ENCODE data around the gene TBC1D4. TPM values are rescaled to one million over a fixed set of nuclear protein-coding genes. Genes with fewer than 3 reads are reported as not detected.
"Not testable (repeated sequence)": the region's sequence is repeated elsewhere in the genome, so short reads cannot be mapped to it uniquely, and the experiment has no call there.

Gene TBC1D4
- total RNA-seq, 1 experiment from 2014 or later: 28.2 TPM

DNA sequence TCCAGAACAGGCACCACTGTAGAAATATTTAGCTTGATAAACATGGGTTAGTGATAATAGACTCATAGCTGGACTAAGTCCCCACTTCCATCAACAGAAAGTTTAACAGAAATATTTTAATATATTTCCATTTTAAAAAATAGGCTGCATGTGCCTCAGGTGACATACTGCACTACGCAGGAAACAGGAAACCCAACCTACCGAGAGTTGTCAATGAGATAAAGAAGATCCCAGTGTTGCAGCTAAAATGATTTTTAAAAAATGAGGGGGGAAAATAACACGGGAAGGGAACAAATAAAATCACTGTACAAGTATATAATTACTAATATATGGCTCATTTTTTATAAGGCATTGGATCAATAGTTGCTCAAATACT, 154.8 kb downstream of the TBC1D4 start:
- DNase-seq (ENCODE audit: low read depth): no peak

DNA sequence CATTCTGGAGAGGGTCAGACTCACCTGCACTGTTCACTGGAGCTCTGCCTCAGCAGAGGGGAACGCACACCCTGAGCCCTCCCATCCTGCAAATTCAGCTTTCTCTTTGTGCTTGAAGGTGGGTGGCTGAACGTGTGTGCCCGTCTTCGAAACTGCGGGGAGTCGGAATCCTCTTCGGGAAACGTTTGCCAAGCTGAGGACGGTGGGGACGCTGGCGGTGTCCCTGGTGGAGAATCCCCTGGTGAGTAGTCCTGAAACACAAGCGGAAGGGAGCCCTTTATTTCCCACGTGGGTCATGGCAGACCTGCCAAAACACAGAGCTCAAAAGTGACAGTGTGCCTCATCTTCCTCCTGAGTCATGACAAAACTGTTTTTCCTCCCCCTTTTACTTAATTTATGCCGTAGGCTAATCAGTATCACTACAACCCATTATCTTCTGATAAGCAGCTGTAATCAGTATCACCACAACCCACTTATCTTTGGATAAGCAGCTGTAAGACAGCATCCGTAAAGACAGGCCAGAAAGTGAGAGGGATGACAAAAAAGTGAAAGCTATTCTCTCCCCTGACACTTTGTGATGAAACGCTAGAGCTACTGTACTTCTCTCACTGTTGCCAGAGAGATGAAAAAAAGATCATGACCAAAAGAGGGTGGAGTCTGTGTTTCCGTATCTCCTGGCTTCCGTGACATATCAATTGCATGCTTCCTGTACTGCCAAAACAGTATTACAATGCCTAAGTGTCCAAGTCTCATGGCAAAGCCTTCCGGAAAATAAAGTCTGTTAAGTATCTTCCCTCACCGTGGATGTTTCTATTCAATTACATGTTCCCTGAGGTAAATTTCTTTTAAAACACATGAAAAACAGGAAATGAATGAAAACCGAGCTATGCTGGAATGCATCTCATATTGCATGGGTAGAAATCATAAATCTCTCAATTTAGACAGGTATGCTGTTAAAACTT, 155.5 kb downstream of the TBC1D4 start:
- no peak for DNase-seq (ENCODE audit: low read depth)

DNA sequence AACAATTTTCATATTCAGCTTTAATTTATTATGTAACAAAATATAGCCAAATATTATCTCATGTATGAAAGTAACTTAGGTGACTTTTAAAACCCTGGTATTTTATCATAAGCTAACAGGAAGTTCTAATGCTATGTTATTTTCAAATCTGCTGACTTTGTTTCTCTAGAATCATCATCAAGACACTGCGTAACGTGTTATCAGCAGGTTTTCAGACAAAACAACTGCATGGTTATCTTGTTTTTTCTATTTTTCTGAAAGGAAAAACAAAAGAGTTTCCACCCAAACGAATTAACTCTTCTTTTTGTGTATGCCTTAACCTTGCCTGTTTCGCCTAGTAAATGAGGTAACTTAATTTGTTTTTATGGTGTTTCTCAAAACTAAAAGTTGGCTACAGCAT, 156.3 kb downstream of the TBC1D4 start:
- no peak for DNase-seq (ENCODE audit: low read depth)

DNA sequence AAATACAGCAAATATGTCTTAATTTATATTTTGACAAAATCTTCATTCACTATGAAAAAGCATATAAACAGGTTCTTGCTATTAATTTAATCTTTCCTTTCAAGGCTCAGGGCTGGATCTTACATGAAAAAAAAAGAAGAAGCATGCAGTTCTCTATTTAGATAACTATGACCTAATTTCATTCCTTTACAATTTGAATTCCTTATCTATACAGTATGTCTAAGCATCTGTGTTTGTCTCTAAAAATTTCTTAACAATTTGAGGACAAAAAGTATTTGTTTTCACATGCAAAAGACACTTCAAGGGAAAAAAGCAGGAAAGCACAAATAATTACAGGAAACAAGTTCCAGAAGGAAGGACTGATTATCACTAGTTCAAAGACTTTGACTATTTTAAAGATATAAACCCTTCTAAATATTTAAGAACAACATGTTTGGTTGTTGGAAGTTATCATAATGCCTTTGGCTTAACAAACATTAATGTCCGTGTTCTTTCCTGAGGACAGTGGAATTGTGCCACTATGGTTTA, 157.5 kb downstream of the TBC1D4 start:
- no peak for DNase-seq (ENCODE audit: low read depth)

DNA sequence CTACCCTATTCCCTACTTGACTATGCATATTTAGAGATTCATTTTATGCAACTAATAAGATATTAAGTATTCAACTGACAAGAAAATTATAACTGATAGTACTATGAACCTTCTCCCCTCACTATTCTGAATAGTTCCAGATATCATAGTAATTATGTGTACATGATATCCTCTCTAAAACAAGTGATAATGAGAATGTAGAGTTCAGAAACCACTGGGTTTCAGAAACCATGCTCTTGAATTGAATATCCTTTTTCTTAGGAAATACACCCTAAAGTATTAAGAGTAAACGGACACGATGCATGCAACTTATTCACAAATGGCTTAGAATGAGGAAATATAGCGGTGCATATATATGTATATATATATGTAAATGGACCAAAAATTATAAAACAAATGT, 160.9 kb downstream of the TBC1D4 start:
- no peak for DNase-seq (ENCODE audit: low read depth)

DNA sequence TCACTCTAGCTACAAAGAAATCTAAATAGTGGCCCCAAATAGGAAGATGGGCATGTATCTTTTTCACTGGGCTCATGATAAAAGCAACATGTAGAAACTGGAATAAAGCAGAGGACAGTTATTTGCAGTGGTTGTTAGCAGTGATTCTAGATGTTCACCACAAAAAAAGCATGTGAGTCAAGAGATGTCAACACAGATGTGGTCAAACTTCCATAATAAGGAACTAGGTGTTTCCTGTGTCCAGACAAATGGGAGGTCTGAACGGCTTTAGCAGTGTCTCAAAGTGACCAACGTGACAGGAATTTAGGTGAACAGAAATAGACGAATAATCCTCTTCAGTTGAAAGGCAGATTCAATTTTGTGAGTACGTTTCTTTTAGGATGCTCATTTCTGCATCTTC, 162.7 kb downstream of the TBC1D4 start:
- DNase-seq (ENCODE audit: low read depth): peak; percentile 83

DNA sequence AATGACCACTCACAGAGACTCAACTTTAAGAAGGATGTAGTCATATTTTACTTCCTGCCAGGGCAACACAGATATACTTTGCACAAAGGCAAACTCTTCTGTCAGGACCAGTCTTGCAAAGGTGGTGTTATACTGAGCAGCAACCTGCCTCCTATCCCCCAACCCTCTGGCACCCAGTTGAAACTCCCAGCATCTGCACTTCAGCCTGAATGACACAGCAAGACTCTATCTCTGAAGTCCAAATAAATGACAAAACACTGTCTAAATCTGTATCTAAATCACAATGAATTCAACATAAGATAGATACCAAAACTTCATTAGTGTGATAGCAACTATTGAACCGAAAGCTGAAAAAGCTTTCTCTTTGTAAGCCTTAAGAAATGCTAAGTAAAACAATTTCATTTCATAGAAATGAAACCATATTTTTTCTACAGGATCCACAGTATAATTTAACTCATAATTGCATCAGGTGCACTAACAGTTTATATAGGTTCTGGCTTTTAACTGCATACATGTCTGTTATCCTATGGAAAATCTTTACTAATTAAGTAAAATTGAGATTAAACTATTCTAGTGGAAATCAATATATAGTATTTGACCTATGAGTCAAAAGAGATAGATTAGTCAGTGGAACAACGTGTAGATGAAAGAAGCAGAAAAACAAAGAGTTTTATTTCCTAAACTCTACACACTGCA, 163.7 kb downstream of the TBC1D4 start:
- no peak for DNase-seq (ENCODE audit: low read depth)

DNA sequence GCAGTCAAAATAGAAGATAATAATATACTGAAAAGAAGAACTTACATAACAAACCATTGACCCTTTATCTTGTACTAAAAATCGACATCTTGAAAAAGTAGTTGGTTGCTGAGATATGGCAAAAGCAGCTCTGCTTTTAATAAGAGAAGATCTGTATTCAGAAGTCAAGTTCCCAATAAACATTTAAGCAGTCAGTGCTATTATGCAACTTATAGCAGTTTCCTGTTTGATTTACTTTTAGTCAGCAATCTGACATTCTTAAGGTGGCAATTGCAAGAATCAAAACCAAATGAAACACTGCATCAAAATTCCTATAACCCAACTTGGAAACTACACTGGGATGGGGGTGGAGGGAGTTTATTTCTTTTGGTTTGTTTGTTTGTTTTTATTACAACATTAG, 165.5 kb downstream of the TBC1D4 start:
- peak; percentile 27 for DNase-seq (ENCODE audit: low read depth)

DNA sequence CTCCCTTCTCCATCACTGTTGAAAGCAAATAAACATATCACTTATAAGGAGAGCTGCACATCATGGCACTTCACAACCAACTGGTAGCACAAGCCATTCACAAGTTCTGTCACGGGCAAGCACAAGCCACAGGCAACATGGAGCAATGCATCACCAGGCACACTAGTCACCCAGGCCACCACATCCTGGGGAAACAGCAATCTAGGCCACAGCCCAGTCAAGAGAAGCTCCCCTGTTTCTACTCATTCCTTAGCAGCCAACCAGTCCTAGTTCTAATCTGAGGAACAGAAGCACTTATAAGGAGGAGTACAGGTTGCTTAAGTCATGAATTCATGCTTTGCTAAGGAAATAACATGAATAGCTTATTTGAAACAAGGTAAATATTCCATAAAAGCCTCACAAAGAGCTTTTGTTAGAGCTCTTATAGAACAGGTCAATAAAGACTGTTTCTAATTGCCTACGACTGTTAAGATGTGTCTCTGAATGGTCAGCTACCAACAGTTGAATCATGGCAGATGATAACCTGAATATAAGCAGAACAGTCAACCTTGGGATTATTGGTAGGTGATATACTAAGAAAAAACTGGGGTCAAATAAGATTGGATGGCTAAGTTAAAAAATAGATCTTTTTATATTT, 169.0 kb downstream of the TBC1D4 start:
- peak; percentile 32 for DNase-seq (ENCODE audit: low read depth)

DNA sequence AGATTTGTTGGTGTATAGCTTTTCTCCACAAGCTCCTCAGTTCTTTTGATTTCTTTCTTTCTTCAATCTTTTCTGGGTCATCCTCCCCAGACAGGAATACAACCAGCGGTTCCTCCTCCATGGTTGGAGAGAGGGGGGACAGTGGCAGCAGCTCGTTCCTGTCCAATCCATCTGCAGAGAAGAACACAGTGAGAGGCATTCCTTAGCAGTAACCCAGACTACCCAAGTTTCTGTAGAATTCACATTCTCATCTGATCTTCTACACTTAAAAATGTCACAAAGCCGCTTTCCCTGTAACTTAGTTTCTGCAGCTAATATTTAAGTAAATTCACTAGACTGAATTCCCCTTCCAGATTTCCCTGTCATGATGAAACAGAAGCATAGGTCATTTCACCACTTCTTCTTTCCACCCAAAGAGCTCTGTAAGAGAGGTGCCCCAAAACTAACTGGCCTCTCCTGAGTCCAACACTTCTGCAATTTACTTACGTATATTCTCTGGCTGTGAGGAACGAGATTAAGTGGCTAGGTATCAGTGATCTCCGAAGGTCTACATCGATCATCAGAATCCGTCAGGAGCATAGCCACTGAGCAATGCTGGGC, 171.9 kb downstream of the TBC1D4 start:
- DNase-seq (ENCODE audit: low read depth): no peak

DNA sequence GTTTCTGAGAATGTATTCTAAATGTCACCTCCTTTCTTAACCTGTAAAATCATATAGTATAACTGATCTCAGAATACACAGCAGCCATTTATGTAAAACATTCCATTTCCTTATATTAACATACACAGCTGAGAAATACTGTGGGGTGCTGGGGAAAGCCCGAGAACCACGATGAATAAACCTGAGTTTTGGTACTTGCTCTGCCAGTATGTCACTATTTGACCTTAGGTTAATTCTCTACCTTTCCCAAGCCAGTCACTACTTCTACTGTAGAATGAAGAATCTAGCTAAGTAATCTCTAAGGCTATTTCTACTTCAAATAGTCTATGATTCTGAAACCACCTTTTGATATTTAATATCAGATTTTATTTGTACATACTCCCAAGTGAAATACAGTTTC, 173.7 kb downstream of the TBC1D4 start:
- no peak for DNase-seq (ENCODE audit: low read depth)

DNA sequence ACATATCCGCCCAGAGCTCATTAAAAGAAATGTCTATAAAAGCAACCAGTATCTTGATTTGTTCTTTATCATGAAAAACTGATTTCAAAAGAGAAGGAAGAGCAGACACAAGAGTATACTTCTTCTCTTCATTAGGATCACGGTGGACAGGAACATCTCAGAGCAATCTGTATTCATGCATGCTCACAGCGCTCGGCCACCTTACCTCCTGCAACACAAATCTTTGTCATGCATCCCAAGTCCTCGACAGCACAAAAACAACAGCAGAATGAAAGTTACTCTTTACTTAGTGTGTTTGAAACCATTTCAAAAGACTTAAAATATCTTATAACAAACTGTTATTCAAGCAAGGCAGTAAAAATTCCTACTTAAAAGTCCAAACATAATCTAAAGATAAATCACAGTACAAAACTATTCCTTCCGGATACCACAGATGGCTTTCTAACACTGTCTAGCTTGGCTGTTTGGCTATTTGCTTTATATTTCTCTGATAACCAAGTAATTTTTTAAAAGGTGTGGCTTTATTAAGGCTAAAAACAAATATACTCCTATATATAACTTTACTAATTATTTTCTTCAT, 174.5 kb downstream of the TBC1D4 start:
- no peak for DNase-seq (ENCODE audit: low read depth)

DNA sequence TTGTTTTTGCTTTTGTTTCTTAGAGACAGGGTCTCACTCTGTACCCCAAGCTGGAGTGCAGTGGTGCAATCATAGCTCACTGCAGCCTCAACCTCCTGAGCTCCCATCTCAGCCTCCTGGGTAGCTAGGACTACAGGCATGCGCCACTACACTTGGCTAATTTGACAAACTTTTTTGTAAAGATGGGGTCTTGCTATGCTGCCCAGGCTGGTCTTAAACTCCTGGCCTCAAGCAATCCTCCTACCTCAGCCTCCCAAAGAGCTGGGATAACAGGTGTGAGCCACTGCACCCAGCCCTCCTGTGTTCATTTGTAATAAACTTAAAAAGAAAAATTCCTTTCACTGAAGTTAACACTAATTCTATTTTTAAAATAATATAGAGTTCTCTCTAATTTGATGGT, 175.0 kb downstream of the TBC1D4 start:
- not testable (repeated sequence) for DNase-seq (ENCODE audit: low read depth)

DNA sequence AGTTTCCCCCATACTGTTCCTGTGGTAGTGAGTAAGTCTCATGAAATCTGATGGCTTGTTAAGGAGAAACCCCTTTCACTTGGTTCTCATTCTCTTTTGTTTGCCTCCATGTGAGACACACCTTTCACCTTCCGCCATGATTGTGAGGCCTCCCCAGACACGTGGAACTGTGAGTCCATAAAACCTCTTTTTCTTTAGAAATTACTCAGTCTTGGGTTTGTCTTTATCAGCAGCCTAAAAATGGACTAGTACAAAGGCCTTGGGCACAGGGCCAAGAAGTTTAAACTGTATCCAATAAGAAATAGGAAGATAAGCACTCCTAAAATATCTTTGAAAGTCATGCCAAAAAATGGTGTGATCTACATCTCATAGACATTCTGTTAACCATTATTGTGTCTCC, 176.9 kb downstream of the TBC1D4 start:
- DNase-seq (ENCODE audit: low read depth): no peak

DNA sequence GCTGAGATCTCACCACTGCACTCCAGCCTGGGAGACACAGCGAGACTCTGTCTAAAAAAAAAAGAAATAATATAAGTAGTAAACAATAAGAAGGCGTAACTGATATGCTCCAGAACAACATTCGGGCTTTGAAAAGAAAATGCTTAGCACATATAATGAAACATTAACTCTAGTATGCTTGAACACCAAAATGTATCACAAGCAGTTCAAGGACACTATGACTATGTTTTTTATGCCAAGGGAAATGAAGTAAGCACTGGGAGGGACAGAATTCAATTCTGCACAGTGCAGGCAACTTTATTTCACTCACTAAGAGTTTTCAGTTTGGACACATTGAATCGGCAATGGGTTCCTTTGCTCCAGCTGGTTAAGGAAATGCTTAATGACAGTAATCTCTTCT, 178.7 kb downstream of the TBC1D4 start:
- no peak for DNase-seq (ENCODE audit: low read depth)

DNA sequence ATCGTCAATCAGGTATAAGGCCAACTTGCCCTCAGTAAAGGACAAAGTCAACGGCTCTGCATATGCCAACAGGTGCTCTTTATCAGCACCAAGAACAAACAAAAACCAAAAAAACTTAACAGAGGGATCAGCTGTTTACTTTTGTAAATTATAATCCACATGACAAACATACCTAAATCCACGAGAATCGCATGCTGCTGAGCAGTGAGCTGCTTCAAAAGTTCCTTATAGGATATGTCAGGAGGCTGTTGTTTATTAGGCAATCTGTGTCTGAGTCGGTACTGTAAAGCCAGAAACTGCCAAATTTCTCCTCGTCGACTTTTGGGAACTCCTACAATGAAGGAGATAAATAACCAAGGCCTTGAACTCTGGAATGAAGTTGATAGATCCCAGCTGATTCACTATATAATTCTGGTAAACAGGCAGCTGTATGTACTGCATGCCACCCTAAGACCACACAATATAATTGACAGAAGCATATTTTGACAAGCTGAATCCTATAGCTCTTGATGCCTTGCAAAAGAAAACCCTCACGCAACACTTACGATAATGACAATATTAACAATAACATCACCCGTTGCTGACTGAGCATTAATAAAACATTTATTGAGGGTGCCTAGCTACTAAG, 179.8 kb downstream of the TBC1D4 start:
- DNase-seq (ENCODE audit: low read depth): no peak

DNA sequence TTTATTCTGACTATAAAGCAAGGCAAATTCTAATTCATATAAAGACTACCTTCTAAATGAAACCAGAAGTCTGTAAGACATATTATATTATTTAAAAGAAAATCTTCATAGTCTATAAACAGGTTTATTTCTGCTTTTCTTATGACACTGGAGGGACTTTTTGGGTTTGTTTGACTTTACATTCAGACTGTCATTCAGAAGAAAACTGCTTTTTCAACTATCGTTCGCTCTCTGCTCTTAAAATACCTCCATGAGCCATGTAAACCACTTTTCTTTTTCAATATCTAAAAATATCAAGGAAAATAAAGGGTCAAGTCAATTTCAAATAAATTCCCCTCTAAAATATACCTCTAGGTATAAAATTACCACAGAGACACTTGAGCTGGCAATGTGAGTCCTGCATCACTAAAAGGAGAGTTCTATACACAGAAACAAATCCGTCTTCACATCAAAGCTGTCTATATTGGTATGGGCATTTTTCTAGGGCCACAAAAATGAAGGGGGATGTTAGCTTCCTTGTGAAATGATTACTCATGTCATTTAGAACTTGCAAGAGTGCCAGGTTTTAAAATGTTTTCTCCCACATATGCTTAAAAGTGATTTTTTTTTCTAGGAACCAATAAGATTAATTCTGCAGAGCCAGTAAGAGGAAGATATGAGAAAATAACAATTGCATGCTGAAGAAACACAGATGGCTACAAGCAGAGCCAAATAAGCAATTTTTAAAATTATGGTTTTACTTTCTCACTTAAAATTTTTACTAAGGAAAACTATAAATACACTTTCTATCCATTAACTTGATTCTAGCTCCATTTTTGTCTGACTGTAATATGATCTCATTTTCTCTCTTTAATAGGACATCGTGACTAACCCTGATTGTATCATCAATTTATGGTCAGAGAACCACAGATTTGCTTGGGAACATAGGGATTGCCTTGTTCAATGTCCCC, 181.8 kb downstream of the TBC1D4 start:
- DNase-seq (ENCODE audit: low read depth): peak; percentile 42

DNA sequence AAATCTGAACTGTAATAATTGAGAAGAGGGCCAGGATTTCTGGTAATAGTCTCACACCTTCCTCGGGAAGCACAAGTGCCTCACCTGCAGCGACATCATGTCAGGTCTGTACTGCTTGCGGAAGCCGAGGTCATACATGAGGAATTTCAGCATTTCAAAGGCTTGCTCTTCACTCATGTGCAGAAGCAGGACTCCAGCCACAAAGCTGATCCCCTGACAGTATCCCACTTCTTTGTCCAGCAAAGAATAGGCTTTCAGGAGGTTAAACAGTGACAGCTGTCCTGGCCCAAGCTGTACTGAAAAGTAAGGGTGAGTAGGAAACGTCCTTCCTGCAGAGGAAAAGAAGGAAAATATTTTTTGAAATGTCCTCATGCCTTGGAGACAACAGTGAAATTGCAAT, 182.7 kb downstream of the TBC1D4 start:
- no peak for DNase-seq (ENCODE audit: low read depth)

DNA sequence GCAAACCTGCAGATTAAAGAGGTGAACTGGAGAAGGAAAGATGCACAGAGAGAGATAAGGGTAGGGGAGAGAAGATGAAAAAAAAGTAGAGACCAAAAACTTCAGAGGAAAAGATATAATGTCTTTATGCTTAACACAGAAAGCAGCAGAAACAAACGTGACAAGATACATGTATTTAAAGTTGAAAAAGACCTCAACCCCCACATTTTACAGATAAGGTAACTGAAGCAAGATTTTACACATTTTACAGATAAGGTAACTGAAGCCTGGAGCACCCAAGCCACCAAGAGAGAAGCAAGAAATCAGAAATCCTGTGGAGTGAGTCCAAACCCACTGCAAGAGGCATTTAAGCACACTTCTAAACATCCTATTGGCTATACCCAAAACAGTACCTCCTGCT, 185.3 kb downstream of the TBC1D4 start:
- DNase-seq (ENCODE audit: low read depth): no peak

DNA sequence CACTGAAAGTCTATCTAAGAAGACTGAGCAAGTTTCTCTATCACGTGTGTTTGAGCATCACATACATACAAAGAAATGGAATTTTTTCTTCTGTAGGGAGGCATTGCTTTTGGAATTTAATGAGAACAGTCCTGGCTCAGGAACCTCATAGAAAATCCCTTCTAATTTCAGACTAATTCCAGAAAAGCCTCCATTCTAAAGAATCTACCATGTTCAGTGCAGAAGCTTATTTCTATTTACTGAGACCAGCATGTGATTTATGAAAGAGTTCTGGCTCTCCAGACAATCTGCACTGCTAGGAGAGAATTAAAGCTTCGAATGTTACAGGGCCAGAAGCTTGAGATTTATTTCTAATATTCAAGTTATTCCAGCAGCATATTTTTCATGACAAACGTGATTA, 186.8 kb downstream of the TBC1D4 start:
- no peak for DNase-seq (ENCODE audit: low read depth)
